Measurements from ENCODE around the gene PPIF. TPM values are rescaled to one million over a fixed set of nuclear protein-coding genes. Genes with fewer than 3 reads are reported as not detected.
A peak's percentile ranks its signal among the peaks of the same experiment; 100 is the strongest.

Gene PPIF
- total and polyA plus RNA-seq, 4 donors, result 21.7 to 96.8 (median 39.9) TPM

DNA sequence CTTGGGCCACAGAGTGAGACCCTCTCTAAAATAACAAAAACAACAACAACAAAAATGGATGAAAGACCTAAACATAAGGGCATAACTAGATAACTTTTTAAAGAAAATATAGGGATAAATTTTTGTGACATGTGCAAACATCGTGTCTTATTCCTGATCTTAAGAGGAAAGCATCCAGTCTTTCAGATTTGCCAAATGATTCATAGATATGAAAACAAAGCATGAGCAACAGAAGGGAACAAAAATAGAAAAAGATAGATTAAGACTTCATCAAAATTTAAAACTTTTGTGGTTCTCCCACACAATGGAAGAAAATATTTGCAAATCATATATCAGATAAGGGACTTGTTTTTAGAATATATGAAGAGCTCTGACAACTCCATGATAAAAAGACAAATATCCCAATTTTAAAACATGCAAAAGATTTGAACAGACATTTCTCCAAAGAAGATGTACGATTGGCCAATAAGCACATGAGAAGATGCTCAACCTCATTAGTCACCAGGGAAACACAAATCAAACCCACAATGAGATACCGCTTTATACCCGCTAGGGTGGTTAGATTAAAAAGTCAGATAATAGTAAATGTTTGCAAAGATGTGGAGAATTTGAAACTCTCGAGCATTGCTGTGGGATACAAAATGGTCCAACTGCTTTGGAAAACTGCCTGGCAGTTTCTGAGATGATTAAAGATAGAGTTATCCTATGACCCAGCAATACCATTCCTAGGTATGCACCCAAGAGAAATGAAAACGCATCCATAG is 20.3 kb downstream of the PPIF start:
- TF ChIP-seq, protein P1, sequence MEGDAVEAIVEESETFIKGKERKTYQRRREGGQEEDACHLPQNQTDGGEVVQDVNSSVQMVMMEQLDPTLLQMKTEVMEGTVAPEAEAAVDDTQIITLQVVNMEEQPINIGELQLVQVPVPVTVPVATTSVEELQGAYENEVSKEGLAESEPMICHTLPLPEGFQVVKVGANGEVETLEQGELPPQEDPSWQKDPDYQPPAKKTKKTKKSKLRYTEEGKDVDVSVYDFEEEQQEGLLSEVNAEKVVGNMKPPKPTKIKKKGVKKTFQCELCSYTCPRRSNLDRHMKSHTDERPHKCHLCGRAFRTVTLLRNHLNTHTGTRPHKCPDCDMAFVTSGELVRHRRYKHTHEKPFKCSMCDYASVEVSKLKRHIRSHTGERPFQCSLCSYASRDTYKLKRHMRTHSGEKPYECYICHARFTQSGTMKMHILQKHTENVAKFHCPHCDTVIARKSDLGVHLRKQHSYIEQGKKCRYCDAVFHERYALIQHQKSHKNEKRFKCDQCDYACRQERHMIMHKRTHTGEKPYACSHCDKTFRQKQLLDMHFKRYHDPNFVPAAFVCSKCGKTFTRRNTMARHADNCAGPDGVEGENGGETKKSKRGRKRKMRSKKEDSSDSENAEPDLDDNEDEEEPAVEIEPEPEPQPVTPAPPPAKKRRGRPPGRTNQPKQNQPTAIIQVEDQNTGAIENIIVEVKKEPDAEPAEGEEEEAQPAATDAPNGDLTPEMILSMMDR (IDR thresholded peaks at IDR 0.05; ENCODE audit: control extremely low read depth, extremely low read depth), result no peak
- ATAC-seq (ENCODE audit: insufficient read depth, low FRiP score) (no peak), DNase-seq (no peak)
- no peak overlapping the region for H3K9ac ChIP-seq (ENCODE audit: insufficient read depth in 1 of 2, low read length in 2 of 2)
- no peaks in the 10 kb centered on the region for H3K27me3 ChIP-seq (ENCODE audit: control insufficient read depth in 3 of 3, insufficient read depth in 3 of 3, low read length in 2 of 3)
- 85 to 91% methylated on average over 6 of the region's 6 CpGs for WGBS, 2 donors
- H3K4me3 ChIP-seq, result no peak overlapping the region
- no peaks in the 10 kb centered on the region for H3K4me1 ChIP-seq (ENCODE audit: control insufficient read depth in 5 of 5, insufficient read depth in 5 of 5, low read length in 5 of 5)
- peaks cover 0 to 7% (median 2%) of the 10 kb centered on the region in 4 donors for H3K9me3 ChIP-seq (ENCODE audit: control insufficient read depth in 4 of 4, insufficient read depth in 3 of 4, low read length in 3 of 4)
- no peaks in the 10 kb centered on the region for H3K36me3 ChIP-seq (ENCODE audit: control insufficient read depth in 4 of 4, insufficient read depth in 4 of 4, low read length in 4 of 4)
- no peak overlapping the region for H3K27ac ChIP-seq (ENCODE audit: low read depth in 1 of 2, low read length in 1 of 2)

DNA sequence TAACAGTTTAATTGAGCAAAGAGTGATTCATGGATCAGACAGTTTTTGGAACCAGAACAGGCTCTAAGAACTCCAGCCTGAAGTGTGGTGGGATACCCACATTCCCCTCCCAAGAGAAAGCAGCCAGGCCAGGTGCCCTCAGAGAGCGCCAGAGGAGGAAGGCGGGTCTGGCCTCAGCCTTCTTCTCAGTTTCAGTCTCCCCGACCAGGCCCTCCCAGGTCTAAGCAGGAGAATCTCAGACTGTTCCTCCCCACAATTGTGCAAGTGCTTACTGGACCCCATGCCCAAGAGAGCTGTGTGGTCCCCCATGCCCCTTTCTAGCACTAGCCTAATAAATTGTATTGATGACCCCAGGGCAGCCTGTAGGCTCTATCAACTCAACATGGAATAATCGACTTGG is 25.6 kb downstream of the PPIF start:
- ATAC-seq (ENCODE audit: insufficient read depth, low FRiP score) (no peak), DNase-seq (no peak)
- no peaks in the 10 kb centered on the region for H3K27me3 ChIP-seq (ENCODE audit: control insufficient read depth in 3 of 3, insufficient read depth in 3 of 3, low read length in 2 of 3)
- no peak overlapping the region for H3K4me3 ChIP-seq
- TF ChIP-seq, protein P1 (IDR thresholded peaks at IDR 0.05; ENCODE audit: control extremely low read depth, extremely low read depth), result no peak
- no peak overlapping the region for H3K27ac ChIP-seq (ENCODE audit: low read depth in 1 of 2, low read length in 1 of 2)
- 65 to 81% methylated on average over 4 of the region's 4 CpGs for WGBS, 2 donors
- peaks cover 0 to 7% (median 2%) of the 10 kb centered on the region in 4 donors for H3K9me3 ChIP-seq (ENCODE audit: control insufficient read depth in 4 of 4, insufficient read depth in 3 of 4, low read length in 3 of 4)
- H3K4me1 ChIP-seq (ENCODE audit: control insufficient read depth in 5 of 5, insufficient read depth in 5 of 5, low read length in 5 of 5), result peaks cover 0 to 4% (median 0%) of the 10 kb centered on the region in 5 donors
- no peak overlapping the region for H3K9ac ChIP-seq (ENCODE audit: insufficient read depth in 1 of 2, low read length in 2 of 2)
- H3K36me3 ChIP-seq (ENCODE audit: control insufficient read depth in 4 of 4, insufficient read depth in 4 of 4, low read length in 4 of 4), result no peaks in the 10 kb centered on the region

DNA sequence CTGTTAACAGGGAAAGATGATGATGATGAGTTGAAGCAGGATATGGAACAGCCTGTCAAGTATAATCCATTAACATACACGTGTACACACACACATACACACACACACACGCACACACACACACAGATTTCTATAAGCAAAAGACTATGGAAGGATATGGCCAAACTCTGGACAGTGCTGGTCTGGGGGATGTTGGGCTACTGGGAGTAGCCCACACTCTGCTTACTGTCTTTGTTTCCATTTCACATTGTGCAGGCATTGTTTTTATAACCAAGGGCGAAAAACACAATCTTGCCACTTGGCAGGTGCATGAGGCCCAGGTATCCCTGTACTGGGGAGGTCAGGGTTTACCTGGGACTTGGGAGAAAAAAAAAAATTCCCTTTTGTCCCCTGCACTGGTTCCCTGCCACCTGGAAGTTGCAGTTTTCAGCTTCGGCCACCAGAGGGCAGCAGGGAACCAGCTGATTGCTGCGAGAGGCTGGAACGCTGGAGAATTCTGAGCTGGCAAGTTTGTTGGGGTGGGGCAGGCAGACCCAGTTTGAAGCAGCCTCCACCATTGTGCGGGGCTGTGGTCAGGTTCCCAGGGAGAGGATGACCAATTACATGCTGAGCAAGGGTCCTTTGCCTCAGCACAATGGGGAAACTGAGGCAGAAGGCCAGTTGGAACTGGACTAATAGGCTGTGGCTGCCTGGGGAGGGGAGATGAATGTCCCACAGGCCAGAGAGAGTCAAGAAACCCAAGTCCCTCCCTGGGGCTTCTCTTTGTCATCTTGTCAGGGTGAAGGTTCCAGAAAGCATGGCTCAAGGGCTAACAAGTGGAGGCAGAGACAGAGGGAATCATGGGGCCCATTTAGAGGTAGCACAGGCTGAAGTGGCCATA is 27.3 kb downstream of the PPIF start:
- peak; percentile 82 to 88 (median 87) for DNase-seq
- H3K27me3 ChIP-seq (ENCODE audit: control insufficient read depth in 3 of 3, insufficient read depth in 3 of 3, low read length in 2 of 3), result no peaks in the 10 kb centered on the region
- TF ChIP-seq, protein P1 (IDR thresholded peaks at IDR 0.05; ENCODE audit: control extremely low read depth, extremely low read depth), result peak; percentile 90
- WGBS, 2 donors, result 12% methylated on average over 7 of the region's 7 CpGs
- H3K9ac ChIP-seq (ENCODE audit: insufficient read depth in 1 of 2, low read length in 2 of 2), result no peak overlapping the region
- peaks cover 0 to 7% (median 2%) of the 10 kb centered on the region in 4 donors for H3K9me3 ChIP-seq (ENCODE audit: control insufficient read depth in 4 of 4, insufficient read depth in 3 of 4, low read length in 3 of 4)
- peak; percentile 89 for ATAC-seq (ENCODE audit: insufficient read depth, low FRiP score)
- H3K4me3 ChIP-seq, result no peak overlapping the region
- no peak overlapping the region for H3K27ac ChIP-seq (ENCODE audit: low read depth in 1 of 2, low read length in 1 of 2)
- peaks cover 0 to 8% (median 4%) of the 10 kb centered on the region in 5 donors for H3K4me1 ChIP-seq (ENCODE audit: control insufficient read depth in 5 of 5, insufficient read depth in 5 of 5, low read length in 5 of 5)
- no peaks in the 10 kb centered on the region for H3K36me3 ChIP-seq (ENCODE audit: control insufficient read depth in 4 of 4, insufficient read depth in 4 of 4, low read length in 4 of 4)

Measured in lung (tissue), 12 donors.